Activated CD8-positive, alpha-beta T cell treated with anti-CD3 and anti-CD28 coated beads for 36 hours (primary cell): ENCODE results near the gene MAGEB6B. TPM values are rescaled to one million over a fixed set of nuclear protein-coding genes. Genes with fewer than 3 reads are reported as not detected.

ENCODE experiments used
- ATAC-seq: fragments of 200-7000 bp; cut with Tn5 transposase; one replicate; pipeline ENCODE4 v1.10.0; 2021; ENCODE audit warnings: mild to moderate bottlenecking, moderate library complexity
- CTCF ChIA-PET: fragments of 350-600 bp; sonication (Branson Sonifier 250); formaldehyde crosslinking; loops from one replicate; lab custom pipeline; 2021; ENCODE audit warnings: antibody characterized with exemption; lab: Charles Lee
- POLR2A ChIA-PET: fragments of 350-600 bp; sonication (Branson Sonifier 250); formaldehyde crosslinking; loops from one replicate; lab custom pipeline; 2021; ENCODE audit warnings: antibody characterized with exemption; lab: Charles Lee
- DNase-seq: peaks from one replicate; pipeline ENCODE4 v3.0.0-alpha.2; 2020
- H3K27ac Mint-ChIP-seq: one replicate; pipeline ENCODE4 v1.8.0; 2021; ENCODE audit warnings: mild to moderate bottlenecking, mixed read lengths
- H3K27me3 Mint-ChIP-seq: one replicate; pipeline ENCODE4 v1.8.0; 2021; ENCODE audit warnings: mixed read lengths
- H3K36me3 Mint-ChIP-seq: one replicate; pipeline ENCODE4 v1.8.0; 2021; ENCODE audit warnings: low read depth, mixed read lengths
- H3K4me1 Mint-ChIP-seq: one replicate; pipeline ENCODE4 v1.8.0; 2021; ENCODE audit warnings: low read depth, mixed read lengths
- H3K4me3 Mint-ChIP-seq: one replicate; pipeline ENCODE4 v1.8.0; 2021; ENCODE audit warnings: mild to moderate bottlenecking, moderate library complexity, mixed read lengths
- H3K9me3 Mint-ChIP-seq: one replicate; pipeline ENCODE4 v1.8.0; 2021; ENCODE audit warnings: mixed read lengths
- CTCF ChIP-seq: fragments of 200-600 bp; IDR thresholded peaks from one replicate; pipeline ENCODE4 v1.8.0; 2022; ENCODE audit warnings: antibody characterized with exemption, mild to moderate bottlenecking
- intact Hi-C: fragments of 100-400 bp; cut with micrococcal nuclease; formaldehyde crosslinking; loops from one replicate; pipeline ENCODE4 v1.10.0; 2022
- total RNA-seq, 2 experiments: library from RNA; stranded (reverse); gene quantifications; one replicate each; pipeline ENCODE4 v1.2.3, GENCODE V29; 2021

The MAGEB6B gene
- total RNA-seq, 2 experiments from 2014 or later: not detected

- CTCF ChIA-PET: no interaction called here
Observed at GRCh38 chrX:26208012-26208411, 47.6 kb downstream of the MAGEB6B start.

More at GRCh38 chrX:26208012-26208411, 47.6 kb downstream of the MAGEB6B start:
- H3K4me3 Mint-ChIP-seq: no peak overlapping the region
- ATAC-seq (no peak), DNase-seq (no peak)
- POLR2A ChIA-PET: no interaction called here
- no peak for TF ChIP-seq CTCF
- no peak overlapping the region for H3K27ac Mint-ChIP-seq
- no peaks in the 10 kb centered on the region for H3K36me3 Mint-ChIP-seq
- intact Hi-C loops: no loop called here
- H3K9me3 Mint-ChIP-seq: no peaks in the 10 kb centered on the region
- H3K4me1 Mint-ChIP-seq: no peaks in the 10 kb centered on the region
- H3K27me3 Mint-ChIP-seq: no peaks in the 10 kb centered on the region

Other genes with a start within 250 kb of the MAGEB6B start
- gene MAGEB18, start 22.3 kb upstream of the MAGEB6B start, total RNA-seq: not detected
- gene MAGEB6, start 31.8 kb downstream of the MAGEB6B start, total RNA-seq: not detected
- gene MAGEB5, start 55.6 kb downstream of the MAGEB6B start, total RNA-seq: not detected